ENCODE data around the gene CCN6. TPM values are rescaled to one million over a fixed set of nuclear protein-coding genes. Genes with fewer than 3 reads are reported as not detected.
A peak's percentile ranks its signal among the peaks of the same experiment; 100 is the strongest.

Gene CCN6
- not detected for total RNA-seq

- H3K9me3 Mint-ChIP-seq (ENCODE audit: insufficient read depth): no peaks in the 10 kb centered on the region
- H3K4me1 Mint-ChIP-seq (ENCODE audit: low read depth): peaks cover 4% of the 10 kb centered on the region
- CTCF ChIA-PET: no interaction called here
- H3K27me3 Mint-ChIP-seq (ENCODE audit: low read depth): peaks cover 8% of the 10 kb centered on the region
- no peaks in the 10 kb centered on the region for H3K36me3 Mint-ChIP-seq (ENCODE audit: low read depth)
- no peak for ATAC-seq
- no peak within 1 kb of the TSS for H3K4me3 Mint-ChIP-seq
- no peak within 1 kb of the TSS for H3K27ac Mint-ChIP-seq
- POLR2A ChIA-PET: no interaction called here
- no peak for DNase-seq
Measured at GRCh38 chr6:112054001-112054400, at the start of gene CCN6. TSS of gene CCN6 (plus strand) at chr6:112054104. CDS start at chr6:112054358, 254 bp downstream.

- no peaks in the 10 kb centered on the region for H3K27me3 Mint-ChIP-seq (ENCODE audit: low read depth)
- no peaks in the 10 kb centered on the region for H3K9me3 Mint-ChIP-seq (ENCODE audit: insufficient read depth)
- CTCF ChIA-PET: interaction anchor here (0.8 to 1.8 kb wide), 3 partner anchors 13 to 294 kb away, joined by 3 to 7 read pairs (median 3); no protein-coding TSS in a partner anchor
- ATAC-seq: no peak
- H3K4me3 Mint-ChIP-seq: no peak overlapping the region
- DNase-seq: no peak
- peaks cover 3% of the 10 kb centered on the region for H3K4me1 Mint-ChIP-seq (ENCODE audit: low read depth)
- H3K27ac Mint-ChIP-seq: no peak overlapping the region
- H3K36me3 Mint-ChIP-seq (ENCODE audit: low read depth): no peaks in the 10 kb centered on the region
- POLR2A ChIA-PET: no interaction called here
Measured at GRCh38 chr6:112004201-112005012, 49.5 kb upstream of the CCN6 start.

DNA sequence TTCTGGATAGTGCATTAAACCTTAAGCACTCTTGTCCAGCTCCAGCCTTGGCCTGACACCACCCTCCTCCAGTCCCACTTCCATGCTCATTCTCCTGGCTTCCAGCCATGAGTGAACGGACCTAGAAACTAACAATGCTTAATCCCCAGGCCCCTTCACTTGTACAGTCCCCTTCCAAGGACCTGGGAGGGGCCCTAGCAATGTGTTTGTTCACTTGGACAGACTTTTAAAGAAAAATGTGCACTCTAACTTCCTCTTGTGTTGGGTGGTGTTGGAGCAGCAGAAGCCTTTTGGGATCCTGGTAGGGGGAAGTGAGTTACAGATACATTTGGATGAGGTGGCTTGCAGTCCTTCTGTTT, 48.9 kb upstream of the CCN6 start:
- DNase-seq: no peak
- ChIA-PET POLR2A (no interaction called here), CTCF (interaction anchor here (0.8 to 1.8 kb wide), 2 partner anchors 13 to 38 kb away, joined by 3 to 7 read pairs; no protein-coding TSS in a partner anchor)
- ATAC-seq: no peak
- no peaks in the 10 kb centered on the region for H3K36me3 Mint-ChIP-seq (ENCODE audit: low read depth)
- no peak overlapping the region for H3K27ac Mint-ChIP-seq
- no peak overlapping the region for H3K4me3 Mint-ChIP-seq
- H3K4me1 Mint-ChIP-seq (ENCODE audit: low read depth): peaks cover 3% of the 10 kb centered on the region
- no peaks in the 10 kb centered on the region for H3K9me3 Mint-ChIP-seq (ENCODE audit: insufficient read depth)
- no peaks in the 10 kb centered on the region for H3K27me3 Mint-ChIP-seq (ENCODE audit: low read depth)

GRCh38 chr6:112007254-112007653, 46.6 kb upstream of the CCN6 start:
- Mint-ChIP-seq H3K27me3 (ENCODE audit: low read depth) (no peaks in the 10 kb centered on the region), H3K4me1 (ENCODE audit: low read depth) (peaks cover 3% of the 10 kb centered on the region), H3K4me3 (no peak overlapping the region), H3K36me3 (ENCODE audit: low read depth) (no peaks in the 10 kb centered on the region), H3K9me3 (ENCODE audit: insufficient read depth) (no peaks in the 10 kb centered on the region), H3K27ac (no peak overlapping the region)
- POLR2A ChIA-PET: no interaction called here
- CTCF ChIA-PET: interaction anchor here (1.0 to 6.2 kb wide), 8 partner anchors 9 to 297 kb away, joined by 3 to 119 read pairs (median 7); no protein-coding TSS in a partner anchor
- ATAC-seq: no peak
- no peak for DNase-seq

DNA sequence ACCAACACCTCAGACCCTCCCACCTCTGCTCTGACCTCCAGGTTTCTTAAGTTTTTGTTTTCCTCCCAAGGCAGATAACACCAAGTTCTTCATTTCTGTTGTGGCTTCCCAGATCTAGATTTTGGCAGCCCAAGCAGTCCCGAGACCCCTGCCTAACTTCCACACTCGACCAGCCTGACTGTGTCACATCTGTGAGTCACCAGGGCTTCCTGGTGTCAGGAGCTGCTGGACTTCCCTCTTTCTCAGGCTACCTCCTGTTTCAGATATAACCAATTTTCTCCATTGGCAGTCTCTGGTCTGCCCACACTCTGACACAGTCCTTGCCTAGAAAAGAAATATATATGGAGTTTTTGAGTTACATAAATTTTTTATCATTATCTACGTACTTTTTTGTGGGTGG, 46.1 kb upstream of the CCN6 start:
- Mint-ChIP-seq H3K27me3 (ENCODE audit: low read depth) (no peaks in the 10 kb centered on the region), H3K4me1 (ENCODE audit: low read depth) (peaks cover 3% of the 10 kb centered on the region), H3K4me3 (no peak overlapping the region), H3K9me3 (ENCODE audit: insufficient read depth) (no peaks in the 10 kb centered on the region), H3K36me3 (ENCODE audit: low read depth) (no peaks in the 10 kb centered on the region), H3K27ac (no peak overlapping the region)
- POLR2A ChIA-PET: no interaction called here
- CTCF ChIA-PET: interaction anchor here (0.8 to 6.2 kb wide), 10 partner anchors 10 to 298 kb away, joined by 3 to 119 read pairs (median 6); no protein-coding TSS in a partner anchor
- ATAC-seq (no peak), DNase-seq (no peak)

DNA sequence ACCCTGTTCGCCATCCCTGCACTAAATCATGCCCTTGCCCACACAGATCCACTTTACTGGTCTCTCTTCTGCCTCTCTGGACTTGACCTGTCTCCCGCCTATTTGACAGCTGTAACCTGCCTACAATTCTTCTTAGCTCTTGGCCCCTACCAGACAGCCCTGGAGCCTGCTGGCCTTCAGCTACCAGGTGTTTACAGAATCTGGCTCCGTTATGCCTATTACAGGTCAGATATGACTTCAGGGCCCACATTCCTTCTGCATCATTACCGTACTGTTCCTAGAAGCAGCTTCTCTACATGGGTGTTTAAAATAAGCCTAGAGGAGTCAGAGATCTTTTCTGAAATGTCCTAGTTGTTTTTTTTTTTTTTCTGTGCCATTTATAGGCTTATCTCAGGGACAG, 45.4 kb upstream of the CCN6 start:
- H3K36me3 Mint-ChIP-seq (ENCODE audit: low read depth): no peaks in the 10 kb centered on the region
- peaks cover under 1% of the 10 kb centered on the region for H3K4me1 Mint-ChIP-seq (ENCODE audit: low read depth)
- ATAC-seq (no peak), DNase-seq (no peak)
- H3K27ac Mint-ChIP-seq: no peak overlapping the region
- H3K27me3 Mint-ChIP-seq (ENCODE audit: low read depth): no peaks in the 10 kb centered on the region
- ChIA-PET POLR2A (interaction anchor here (0.5 kb wide), 1 partner anchor 35 kb away, joined by 3 read pairs; no protein-coding TSS in a partner anchor), CTCF (interaction anchor here (0.6 to 6.2 kb wide), 9 partner anchors 9 to 298 kb away, joined by 3 to 119 read pairs (median 7); no protein-coding TSS in a partner anchor)
- no peaks in the 10 kb centered on the region for H3K9me3 Mint-ChIP-seq (ENCODE audit: insufficient read depth)
- no peak overlapping the region for H3K4me3 Mint-ChIP-seq

GRCh38 chr6:112010328-112010727, 43.6 kb upstream of the CCN6 start:
- ChIA-PET CTCF (interaction anchor here (0.7 to 6.2 kb wide), 16 partner anchors 10 to 751 kb away, joined by 3 to 119 read pairs (median 6); a partner anchor contains a TSS), POLR2A (no interaction called here)
- ATAC-seq (peak; percentile 47), DNase-seq (no peak)
- H3K27me3 Mint-ChIP-seq (ENCODE audit: low read depth): no peaks in the 10 kb centered on the region
- no peak overlapping the region for H3K4me3 Mint-ChIP-seq
- no peaks in the 10 kb centered on the region for H3K36me3 Mint-ChIP-seq (ENCODE audit: low read depth)
- H3K4me1 Mint-ChIP-seq (ENCODE audit: low read depth): no peaks in the 10 kb centered on the region
- no peaks in the 10 kb centered on the region for H3K9me3 Mint-ChIP-seq (ENCODE audit: insufficient read depth)
- no peak overlapping the region for H3K27ac Mint-ChIP-seq

- Mint-ChIP-seq H3K27me3 (ENCODE audit: low read depth) (no peaks in the 10 kb centered on the region), H3K4me3 (no peak overlapping the region), H3K36me3 (ENCODE audit: low read depth) (no peaks in the 10 kb centered on the region), H3K27ac (no peak overlapping the region), H3K9me3 (ENCODE audit: insufficient read depth) (no peaks in the 10 kb centered on the region), H3K4me1 (ENCODE audit: low read depth) (peaks cover 10% of the 10 kb centered on the region)
- ChIA-PET CTCF (no interaction called here), POLR2A (interaction anchor here (1.5 kb wide), 1 partner anchor 14 kb away, joined by 3 read pairs; no protein-coding TSS in a partner anchor)
- ATAC-seq (no peak), DNase-seq (no peak)
Measured at GRCh38 chr6:112013051-112013450, 40.9 kb upstream of the CCN6 start.

DNA sequence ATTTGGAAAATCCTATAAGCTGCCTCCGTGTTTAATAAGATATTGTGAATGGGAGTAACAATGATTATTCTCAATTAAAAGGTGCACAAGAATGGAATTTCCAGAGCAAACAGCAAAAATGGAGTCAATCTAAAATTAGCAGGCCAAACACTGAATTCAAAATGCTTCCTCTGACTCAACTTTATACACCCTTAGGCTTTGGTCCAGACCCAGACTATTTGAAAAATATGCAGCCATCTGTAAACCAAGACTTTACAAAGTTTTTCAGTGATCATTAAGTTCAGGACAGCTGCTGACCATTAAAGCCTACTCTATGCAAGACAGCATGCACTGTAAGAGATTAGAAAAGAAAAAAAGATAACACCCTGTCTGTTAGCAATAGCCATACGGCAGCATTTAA, 39.4 kb upstream of the CCN6 start:
- Mint-ChIP-seq H3K36me3 (ENCODE audit: low read depth) (no peaks in the 10 kb centered on the region), H3K4me1 (ENCODE audit: low read depth) (peaks cover 11% of the 10 kb centered on the region), H3K27me3 (ENCODE audit: low read depth) (no peaks in the 10 kb centered on the region), H3K4me3 (no peak overlapping the region), H3K27ac (no peak overlapping the region), H3K9me3 (ENCODE audit: insufficient read depth) (no peaks in the 10 kb centered on the region)
- ATAC-seq: no peak
- CTCF ChIA-PET: interaction anchor here (0.8 to 5.3 kb wide), 7 partner anchors 13 to 27 kb away, joined by 3 to 61 read pairs (median 4); no protein-coding TSS in a partner anchor
- no peak for DNase-seq
- POLR2A ChIA-PET: interaction anchor here (1.5 kb wide), 1 partner anchor 13 kb away, joined by 3 read pairs; no protein-coding TSS in a partner anchor

DNA sequence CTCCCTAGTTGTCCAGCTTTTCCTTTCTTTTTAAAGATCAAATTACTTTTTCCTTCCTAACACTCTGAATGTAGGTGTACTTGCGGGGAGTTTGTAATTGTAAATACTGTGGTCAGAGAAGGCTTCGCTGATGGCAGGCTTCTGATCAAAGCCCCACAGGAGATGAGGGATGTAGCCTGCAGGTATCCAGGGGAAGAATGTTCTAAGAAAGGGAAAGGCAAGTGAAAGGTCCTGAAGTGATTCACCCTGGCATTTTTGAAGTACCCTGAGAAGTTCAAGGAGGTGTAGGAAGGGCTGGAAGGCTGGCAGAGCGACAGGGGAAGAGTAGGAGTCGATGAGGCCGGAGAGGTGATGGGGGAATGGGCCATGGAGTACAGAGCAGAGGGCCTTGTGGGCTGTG, 38.2 kb upstream of the CCN6 start:
- peaks cover 11% of the 10 kb centered on the region for H3K4me1 Mint-ChIP-seq (ENCODE audit: low read depth)
- no peak for ATAC-seq

GRCh38 chr6:112016320-112016719, 37.6 kb upstream of the CCN6 start:
- ATAC-seq (no peak), DNase-seq (no peak)
- CTCF ChIA-PET: interaction anchor here (0.8 to 5.3 kb wide), 8 partner anchors 11 to 306 kb away, joined by 3 to 61 read pairs (median 4); partner anchors contain the start of gene FYN
- H3K36me3 Mint-ChIP-seq (ENCODE audit: low read depth): no peaks in the 10 kb centered on the region
- POLR2A ChIA-PET: interaction anchor here (1.0 kb wide), 1 partner anchor 25 kb away, joined by 3 read pairs; no protein-coding TSS in a partner anchor
- H3K4me3 Mint-ChIP-seq: no peak overlapping the region
- H3K27me3 Mint-ChIP-seq (ENCODE audit: low read depth): no peaks in the 10 kb centered on the region
- H3K9me3 Mint-ChIP-seq (ENCODE audit: insufficient read depth): no peaks in the 10 kb centered on the region
- H3K4me1 Mint-ChIP-seq (ENCODE audit: low read depth): peaks cover 11% of the 10 kb centered on the region
- H3K27ac Mint-ChIP-seq: no peak overlapping the region

More for the DNA sequence above, 38.2 kb upstream of the CCN6 start:
- Mint-ChIP-seq H3K9me3 (ENCODE audit: insufficient read depth) (no peaks in the 10 kb centered on the region), H3K4me3 (no peak overlapping the region), H3K27me3 (ENCODE audit: low read depth) (no peaks in the 10 kb centered on the region), H3K36me3 (ENCODE audit: low read depth) (no peaks in the 10 kb centered on the region), H3K27ac (no peak overlapping the region)
- ChIA-PET CTCF (interaction anchor here (1.1 to 5.3 kb wide), 5 partner anchors 12 to 305 kb away, joined by 3 to 61 read pairs (median 3); no protein-coding TSS in a partner anchor), POLR2A (interaction anchor here (1.0 kb wide), 1 partner anchor 26 kb away, joined by 3 read pairs; no protein-coding TSS in a partner anchor)
- DNase-seq: no peak

GRCh38 chr6:112017169-112017568, 36.7 kb upstream of the CCN6 start:
- Mint-ChIP-seq H3K27me3 (ENCODE audit: low read depth) (no peaks in the 10 kb centered on the region), H3K36me3 (ENCODE audit: low read depth) (no peaks in the 10 kb centered on the region), H3K4me1 (ENCODE audit: low read depth) (peaks cover 11% of the 10 kb centered on the region), H3K4me3 (no peak overlapping the region), H3K9me3 (ENCODE audit: insufficient read depth) (no peaks in the 10 kb centered on the region), H3K27ac (no peak overlapping the region)
- CTCF ChIA-PET: interaction anchor here (0.8 to 5.3 kb wide), 12 partner anchors 9 to 307 kb away, joined by 3 to 61 read pairs (median 4); partner anchors contain the start of gene FYN
- POLR2A ChIA-PET: interaction anchor here (1.0 to 1.3 kb wide), 2 partner anchors 10 to 25 kb away, joined by 3 to 4 read pairs; no protein-coding TSS in a partner anchor
- ATAC-seq (no peak), DNase-seq (no peak)

All from activated CD8-positive, alpha-beta T cell treated with anti-CD3 and anti-CD28 coated beads, Interleukin-2, amount 10 ng/mL, durations not matched to agents 7 days and 5 days (primary cell).